Measurements from ENCODE around the gene PRICKLE4. TPM values are rescaled to one million over a fixed set of nuclear protein-coding genes. Genes with fewer than 3 reads are reported as not detected.

Gene PRICKLE4
- total and polyA plus RNA-seq, 2 experiments from 2014 or later = 0.80 to 4.0 TPM

- DNase-seq (ENCODE audit: low spot score) = no peak
- Histone ChIP-seq H3K4me2 (no peak overlapping the region), H2AFZ (no peak overlapping the region), H3K4me3 (no peak overlapping the region), H4K20me1 (ENCODE audit: insufficient read depth, poor library complexity, severe bottlenecking) (no peaks in the 10 kb centered on the region), H3K27me3 (no peaks in the 10 kb centered on the region), H3K79me2 (no peaks in the 10 kb centered on the region), H3K27ac (no peak overlapping the region), H3K9me3 (ENCODE audit: low read depth) (no peaks in the 10 kb centered on the region), H3K9me2 (replicated peaks; ENCODE audit: insufficient read depth) (no peaks in the 10 kb centered on the region), H3K36me3 (replicated peaks; ENCODE audit: insufficient read depth, low read depth) (no peaks in the 10 kb centered on the region), H3K4me1 (ENCODE audit: insufficient read depth) (no peaks in the 10 kb centered on the region)
- TF ChIP-seq, protein P1, sequence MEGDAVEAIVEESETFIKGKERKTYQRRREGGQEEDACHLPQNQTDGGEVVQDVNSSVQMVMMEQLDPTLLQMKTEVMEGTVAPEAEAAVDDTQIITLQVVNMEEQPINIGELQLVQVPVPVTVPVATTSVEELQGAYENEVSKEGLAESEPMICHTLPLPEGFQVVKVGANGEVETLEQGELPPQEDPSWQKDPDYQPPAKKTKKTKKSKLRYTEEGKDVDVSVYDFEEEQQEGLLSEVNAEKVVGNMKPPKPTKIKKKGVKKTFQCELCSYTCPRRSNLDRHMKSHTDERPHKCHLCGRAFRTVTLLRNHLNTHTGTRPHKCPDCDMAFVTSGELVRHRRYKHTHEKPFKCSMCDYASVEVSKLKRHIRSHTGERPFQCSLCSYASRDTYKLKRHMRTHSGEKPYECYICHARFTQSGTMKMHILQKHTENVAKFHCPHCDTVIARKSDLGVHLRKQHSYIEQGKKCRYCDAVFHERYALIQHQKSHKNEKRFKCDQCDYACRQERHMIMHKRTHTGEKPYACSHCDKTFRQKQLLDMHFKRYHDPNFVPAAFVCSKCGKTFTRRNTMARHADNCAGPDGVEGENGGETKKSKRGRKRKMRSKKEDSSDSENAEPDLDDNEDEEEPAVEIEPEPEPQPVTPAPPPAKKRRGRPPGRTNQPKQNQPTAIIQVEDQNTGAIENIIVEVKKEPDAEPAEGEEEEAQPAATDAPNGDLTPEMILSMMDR (IDR thresholded peaks at IDR 0.05; ENCODE audit: poor library complexity) = no peak
- TF ChIP-seq EZH2 (IDR thresholded peaks at IDR 0.05; ENCODE audit: borderline replicate concordance) (no peak), EZH2phosphoT487 (IDR thresholded peaks at IDR 0.05; ENCODE audit: low read depth, severe bottlenecking, unreplicated experiment) (no peak)
- 72% methylated on average over 3 of the region's 3 CpGs for WGBS (ENCODE audit: low lambda C conversion rate, missing lambda C conversion rate)
Observed at GRCh38 chr6:41832263-41832662, 51.7 kb downstream of the PRICKLE4 start.

GRCh38 chr6:41836022-41836659 lies 55.6 kb downstream of the PRICKLE4 start:
- Histone ChIP-seq H3K9me2 (replicated peaks; ENCODE audit: insufficient read depth) (no peaks in the 10 kb centered on the region), H3K9me3 (ENCODE audit: low read depth) (no peaks in the 10 kb centered on the region), H3K36me3 (replicated peaks; ENCODE audit: insufficient read depth, low read depth) (no peaks in the 10 kb centered on the region), H3K27ac (no peak overlapping the region), H3K4me2 (no peak overlapping the region), H3K4me1 (ENCODE audit: insufficient read depth) (no peaks in the 10 kb centered on the region), H3K4me3 (no peak overlapping the region), H2AFZ (no peak overlapping the region), H4K20me1 (ENCODE audit: insufficient read depth, poor library complexity, severe bottlenecking) (no peaks in the 10 kb centered on the region), H3K27me3 (no peaks in the 10 kb centered on the region), H3K79me2 (no peaks in the 10 kb centered on the region)
- no peak for DNase-seq (ENCODE audit: low spot score)
- 86% methylated on average over 5 of the region's 5 CpGs for WGBS (ENCODE audit: low lambda C conversion rate, missing lambda C conversion rate)
- TF ChIP-seq, protein P1 (IDR thresholded peaks at IDR 0.05; ENCODE audit: poor library complexity) = no peak
- TF ChIP-seq EZH2 (IDR thresholded peaks at IDR 0.05; ENCODE audit: borderline replicate concordance) (no peak), EZH2phosphoT487 (IDR thresholded peaks at IDR 0.05; ENCODE audit: low read depth, severe bottlenecking, unreplicated experiment) (no peak)

- 96% methylated on average over 2 of the region's 2 CpGs for WGBS (ENCODE audit: low lambda C conversion rate, missing lambda C conversion rate)
Observed at GRCh38 chr6:41836660-41837052, 56.1 kb downstream of the PRICKLE4 start.

More at GRCh38 chr6:41836660-41837052, 56.1 kb downstream of the PRICKLE4 start:
- H3K9me2 ChIP-seq (replicated peaks; ENCODE audit: insufficient read depth) = no peaks in the 10 kb centered on the region
- H2AFZ ChIP-seq = no peak overlapping the region
- TF ChIP-seq EZH2phosphoT487 (IDR thresholded peaks at IDR 0.05; ENCODE audit: low read depth, severe bottlenecking, unreplicated experiment) (no peak), EZH2 (IDR thresholded peaks at IDR 0.05; ENCODE audit: borderline replicate concordance) (no peak)
- TF ChIP-seq, protein P1 (IDR thresholded peaks at IDR 0.05; ENCODE audit: poor library complexity) = no peak
- no peak overlapping the region for H3K4me3 ChIP-seq
- DNase-seq (ENCODE audit: low spot score) = no peak
- H3K36me3 ChIP-seq (replicated peaks; ENCODE audit: insufficient read depth, low read depth) = no peaks in the 10 kb centered on the region
- no peaks in the 10 kb centered on the region for H4K20me1 ChIP-seq (ENCODE audit: insufficient read depth, poor library complexity, severe bottlenecking)
- no peaks in the 10 kb centered on the region for H3K9me3 ChIP-seq (ENCODE audit: low read depth)
- H3K27ac ChIP-seq = no peak overlapping the region
- H3K27me3 ChIP-seq = no peaks in the 10 kb centered on the region
- H3K4me2 ChIP-seq = no peak overlapping the region
- no peaks in the 10 kb centered on the region for H3K4me1 ChIP-seq (ENCODE audit: insufficient read depth)
- H3K79me2 ChIP-seq = no peaks in the 10 kb centered on the region

Small RNA genes lying within 50 kb of the gene (small RNA-seq; reads per million reads assigned to genes)
- not detected for gene AL365205.2
- not detected for gene AL365205.3
- not detected for gene RF00393

Other genes with a start within 250 kb of the PRICKLE4 start
- gene FOXP4, start 234.4 kb upstream of the PRICKLE4 start, total RNA-seq = 18.0 and 24.3 TPM in 2 replicates
- gene FOXP4, start 234.4 kb upstream of the PRICKLE4 start, polyA plus RNA-seq = 79.9 and 87.8 TPM in 2 replicates
- gene MDFI, start 142.3 kb upstream of the PRICKLE4 start, total RNA-seq = 106 and 115 TPM in 2 replicates
- gene MDFI, start 142.3 kb upstream of the PRICKLE4 start, polyA plus RNA-seq = 28.2 and 45.2 TPM in 2 replicates
- gene TFEB, start 45.2 kb upstream of the PRICKLE4 start, total RNA-seq = 10.1 and 14.2 TPM in 2 replicates
- 23.7 and 32.7 TPM in 2 replicates for gene TFEB, start 45.2 kb upstream of the PRICKLE4 start, polyA plus RNA-seq
- gene PGC, start 33.4 kb upstream of the PRICKLE4 start, total RNA-seq = 114 and 128 TPM in 2 replicates
- 67.4 and 109 TPM in 2 replicates for gene PGC, start 33.4 kb upstream of the PRICKLE4 start, polyA plus RNA-seq
- gene FRS3, start 882 bp upstream of the PRICKLE4 start, total RNA-seq = 0.84 and 1.4 TPM in 2 replicates
- gene FRS3, start 882 bp upstream of the PRICKLE4 start, polyA plus RNA-seq = 4.0 and 8.4 TPM in 2 replicates
- gene TOMM6, start 6.9 kb downstream of the PRICKLE4 start, total RNA-seq = 127 and 197 TPM in 2 replicates
- gene TOMM6, start 6.9 kb downstream of the PRICKLE4 start, polyA plus RNA-seq = 211 and 240 TPM in 2 replicates
- 2.2 and 2.4 TPM in 2 replicates for gene USP49, start 114.6 kb downstream of the PRICKLE4 start, total RNA-seq
- 1.0 and 3.0 TPM in 2 replicates for gene USP49, start 114.6 kb downstream of the PRICKLE4 start, polyA plus RNA-seq
- 18.1 and 19.2 TPM in 2 replicates for gene MED20, start 140.4 kb downstream of the PRICKLE4 start, total RNA-seq
- 18.1 and 19.8 TPM in 2 replicates for gene MED20, start 140.4 kb downstream of the PRICKLE4 start, polyA plus RNA-seq
- gene BYSL, start 140.7 kb downstream of the PRICKLE4 start, total RNA-seq = 13.9 and 20.7 TPM in 2 replicates
- 16.6 and 28.5 TPM in 2 replicates for gene BYSL, start 140.7 kb downstream of the PRICKLE4 start, polyA plus RNA-seq
- gene CCND3, start 161.0 kb downstream of the PRICKLE4 start, total RNA-seq = 79.3 and 96.8 TPM in 2 replicates
- 134 and 141 TPM in 2 replicates for gene CCND3, start 161.0 kb downstream of the PRICKLE4 start, polyA plus RNA-seq